SK-N-SH (cell line): ENCODE measurements around the gene BSCL2. TPM values are rescaled to one million over a fixed set of nuclear protein-coding genes. Genes with fewer than 3 reads are reported as not detected.

ENCODE experiments used
- CTCF ChIA-PET: fragments of 300-600, 350-600 bp; formaldehyde crosslinking; extraction: SDS; loops from one replicate; lab custom pipeline; 2021; lab: Yijun Ruan, JAX
- POLR2A ChIA-PET: fragments of 350-600 bp; sonication (Branson Sonifier 250); formaldehyde crosslinking; extraction: SDS; loops from one replicate; lab custom pipeline; 2020; ENCODE audit warnings: antibody characterized with exemption, inconsistent platforms; lab: Yijun Ruan, JAX
- DNase-seq: peaks from one replicate; pipeline ENCODE4 v3.0.0; 2012
- H2AFZ ChIP-seq: fragments of 200-600 bp; sonication (generic); 2 replicates; pipeline ENCODE4 v1.8.1; 2016; ENCODE audit warnings: antibody characterized with exemption, mild to moderate bottlenecking, low read depth
- H3F3A ChIP-seq: fragments of 200-600 bp; sonication (generic); replicated peaks from 2 replicates; pipeline ENCODE3; 2016; ENCODE audit warnings: antibody characterized with exemption, mild to moderate bottlenecking; ENCODE audit not compliant: insufficient read depth
- H3K27ac ChIP-seq, 2 experiments: fragments of 200-500 bp in 1 of 2; fragments of 200-600 bp in 1 of 2; sonication (Bioruptor generic) in 1 of 2; sonication (generic), shearing (Covaris generic) in 1 of 2; 2 replicates each; pipeline versions ENCODE4 v1.5.1 to v1.6.1; 2014 to 2016; ENCODE audit warnings: low read depth in 2 of 2, inconsistent platforms in 1 of 2, low read length in 1 of 2, mild to moderate bottlenecking in 1 of 2, mixed read lengths in 1 of 2
- H3K27me3 ChIP-seq: fragments of 200-600 bp; sonication (generic), shearing (Covaris generic); 2 replicates; pipeline ENCODE4 v1.6.1; 2016; ENCODE audit warnings: mixed run types; ENCODE audit not compliant: insufficient read depth
- H3K36me3 ChIP-seq, 2 experiments: fragments of 200-500 bp in 1 of 2; fragments of 200-600 bp in 1 of 2; sonication (Bioruptor generic) in 1 of 2; sonication (generic) in 1 of 2; replicated peaks in 1 of 2; 2 replicates each; pipeline versions ENCODE3 to v1.5.1; 2014 to 2016; ENCODE audit warnings: low read length in 1 of 2, mild to moderate bottlenecking in 1 of 2; ENCODE audit not compliant: insufficient read depth in 2 of 2, control insufficient read depth in 1 of 2
- H3K4me1 ChIP-seq, 2 experiments: fragments of 200-500 bp in 1 of 2; fragments of 200-600 bp in 1 of 2; sonication (Bioruptor generic) in 1 of 2; sonication (generic), shearing (Covaris generic) in 1 of 2; 2 replicates each; pipeline versions ENCODE4 v1.5.1 to v1.6.1; 2014 to 2016; ENCODE audit warnings: low read depth in 1 of 2, low read length in 1 of 2, mixed run types in 1 of 2; ENCODE audit not compliant: insufficient read depth in 2 of 2, control insufficient read depth in 1 of 2
- H3K4me2 ChIP-seq: fragments of 200-600 bp; sonication (generic), shearing (Covaris generic); 2 replicates; pipeline ENCODE4 v1.6.1; 2017; ENCODE audit warnings: mixed run types
- H3K4me3 ChIP-seq, 2 experiments: fragments of 200-500 bp in 1 of 2; fragments of 200-600 bp in 1 of 2; sonication (Bioruptor generic) in 1 of 2; sonication (generic), shearing (Covaris generic) in 1 of 2; 2 replicates each; pipeline versions ENCODE4 v1.5.1 to v1.8.1; 2014 to 2016; ENCODE audit warnings: low read depth in 2 of 2, inconsistent platforms in 1 of 2, low read length in 1 of 2, mild to moderate bottlenecking in 1 of 2, mixed read lengths in 1 of 2, moderate library complexity in 1 of 2
- H3K79me2 ChIP-seq: fragments of 200-600 bp; sonication (generic); 2 replicates; pipeline ENCODE4 v1.8.1; 2017; ENCODE audit warnings: mild to moderate bottlenecking; ENCODE audit not compliant: insufficient read depth
- H3K9ac ChIP-seq: fragments of 200-600 bp; sonication (generic); 2 replicates; pipeline ENCODE4 v1.6.1; 2017; ENCODE audit warnings: mixed run types
- H3K9me2 ChIP-seq: fragments of 200-600 bp; sonication (generic); 2 replicates; pipeline ENCODE4 v1.6.1; 2017; ENCODE audit warnings: mixed run types
- H3K9me3 ChIP-seq: fragments of 200-600 bp; sonication (generic); 2 replicates; pipeline ENCODE4 v1.6.1; 2017; ENCODE audit warnings: mixed run types, mild to moderate bottlenecking, moderate library complexity
- H4K20me1 ChIP-seq: fragments of 200-600 bp; sonication (generic); 2 replicates; pipeline ENCODE4 v1.6.1; 2017; ENCODE audit warnings: mild to moderate bottlenecking, mixed run types; ENCODE audit not compliant: insufficient read depth
- EP300 ChIP-seq, 2 experiments: IDR thresholded peaks; 2 replicates each; pipeline versions ENCODE4 v1.4.0 to v1.6.1; 2012; ENCODE audit warnings: borderline replicate concordance in 1 of 2, low read depth in 1 of 2, low read length in 1 of 2
- EZH2phosphoT487 ChIP-seq: fragments of 200-600 bp; sonication (generic); IDR thresholded peaks from 2 replicates; pipeline ENCODE4 v1.6.1; 2017; ENCODE audit warnings: low read depth, mixed run types, mild to moderate bottlenecking, antibody characterized with exemption, moderate library complexity, borderline replicate concordance
- FOXM1 ChIP-seq: IDR thresholded peaks from 2 replicates; pipeline ENCODE4 v1.4.0; 2012; ENCODE audit warnings: low read depth, mild to moderate bottlenecking
- GABPA ChIP-seq: IDR thresholded peaks from 2 replicates; pipeline ENCODE4 v1.4.0; 2012; ENCODE audit warnings: low read depth, mild to moderate bottlenecking
- MEF2A ChIP-seq: IDR thresholded peaks from 2 replicates; pipeline ENCODE4 v1.4.0; 2012; ENCODE audit warnings: low read depth, borderline replicate concordance
- MXI1 ChIP-seq: IDR thresholded peaks from 2 replicates; pipeline ENCODE4 v1.6.1; 2012; ENCODE audit warnings: mild to moderate bottlenecking, low read depth, low read length, improper control_type of control experiment
- POLR2AphosphoS5 ChIP-seq: IDR thresholded peaks from 2 replicates; pipeline ENCODE4 v1.6.1; 2012; ENCODE audit warnings: low read depth, low read length
- REST ChIP-seq: IDR thresholded peaks from 2 replicates; pipeline ENCODE4 v1.6.1; 2012; ENCODE audit warnings: mild to moderate bottlenecking, low read depth, low read length, moderate library complexity
- TAF1 ChIP-seq: IDR thresholded peaks from 2 replicates; pipeline ENCODE4 v1.6.1; 2012; ENCODE audit warnings: low read depth, mild to moderate bottlenecking, low read length, moderate library complexity, borderline replicate concordance
- TCF12 ChIP-seq: IDR thresholded peaks from 2 replicates; pipeline ENCODE4 v1.4.0; 2012
- USF2 ChIP-seq: fragments of 150-350 bp; IDR thresholded peaks from 2 replicates; pipeline ENCODE4 v1.6.1; 2017; ENCODE audit warnings: antibody characterized with exemption, low read length, low read depth, borderline replicate concordance
- YY1 ChIP-seq: IDR thresholded peaks from 2 replicates; pipeline ENCODE4 v1.4.0; 2012; ENCODE audit warnings: low read depth, mild to moderate bottlenecking
- ZBTB33 ChIP-seq: IDR thresholded peaks from 2 replicates; pipeline ENCODE4 v1.4.0; 2012; ENCODE audit warnings: low read depth, borderline replicate concordance
- WGBS: methylation state at CpG from one replicate; pipeline ENCODE4 v1.1.6; 2017; ENCODE audit warnings: low lambda C conversion rate; 5-methylcytosine and 5-hydroxymethylcytosine counted together
- polyA plus RNA-seq, 3 experiments: library from polyadenylated mRNA; depleted of rRNA; stranded (reverse); fragments of >200 nt; gene quantifications; 2 replicates each; pipeline ENCODE4 v1.2.3, GENCODE V29; 2012

The BSCL2 gene
- polyA plus RNA-seq, 1 of the 3 experiments (the other 2 are of a cell fraction), result 81.5 TPM

GRCh38 chr11:62648185-62648966 is 58.8 kb downstream of the BSCL2 start:
- peaks cover 7 to 13% of the 10 kb centered on the region in 2 experiments; a peak in 2 of 4 replicates for H3K4me1 ChIP-seq
- no peak for TF ChIP-seq MEF2A
- no peak overlapping the region for H3K4me3 ChIP-seq
- no peak overlapping the region for H2AFZ ChIP-seq
- peaks cover 5% of the 10 kb centered on the region for H3F3A ChIP-seq
- no peaks in the 10 kb centered on the region for H3K9me2 ChIP-seq
- peaks cover 16 to 17% of the 10 kb centered on the region in 2 experiments for H3K36me3 ChIP-seq
- H3K27ac ChIP-seq, result no peak overlapping the region
- H3K4me2 ChIP-seq, result no peak overlapping the region
- no peak for DNase-seq
- 0 out of 2 replicates have a peak, but pooled peaks cover 5% of the 10 kb centered on the region for H4K20me1 ChIP-seq
- H3K9ac ChIP-seq, result no peak overlapping the region
- H3K27me3 ChIP-seq, result no peaks in the 10 kb centered on the region
- WGBS, result 92% methylated on average over 8 of the region's 24 CpGs
- peaks cover 60% of the 10 kb centered on the region for H3K79me2 ChIP-seq
- ChIA-PET POLR2A (interaction anchor here (0.5 to 7.3 kb wide), 4 partner anchors 16 to 193 kb away, joined by 3 to 52 read pairs (median 4); partner anchors contain the start of genes C11orf98, CSKMT and TUT1), CTCF (interaction anchor here (1.2 to 2.4 kb wide), 6 partner anchors 36 to 254 kb away, joined by 3 to 10 read pairs (median 4); partner anchors contain the start of genes SLC3A2 and TUT1)
- H3K9me3 ChIP-seq, result no peaks in the 10 kb centered on the region

- Histone ChIP-seq H3K27ac (no peak overlapping the region), H3K9me2 (no peaks in the 10 kb centered on the region), H3K4me2 (no peak overlapping the region), H3K4me1 (peaks cover 7 to 13% of the 10 kb centered on the region in 2 experiments; a peak in 2 of 4 replicates), H3F3A (peaks cover 5% of the 10 kb centered on the region), H4K20me1 (0 out of 2 replicates have a peak, but pooled peaks cover 5% of the 10 kb centered on the region), H3K4me3 (no peak overlapping the region), H3K27me3 (no peaks in the 10 kb centered on the region), H3K9me3 (no peaks in the 10 kb centered on the region), H2AFZ (no peak overlapping the region), H3K79me2 (peaks cover 63% of the 10 kb centered on the region), H3K36me3 (peaks cover 21 to 25% of the 10 kb centered on the region in 2 experiments), H3K9ac (no peak overlapping the region)
- POLR2A ChIA-PET, result interaction anchor here (1.3 to 7.3 kb wide), 2 partner anchors 17 to 56 kb away, joined by 6 to 52 read pairs; partner anchors contain the start of genes C11orf98, CSKMT and TUT1
- no peak for DNase-seq
- TF ChIP-seq TAF1 (no peak), USF2 (no peak), GABPA (no peak), YY1 (no peak), TCF12 (no peak), POLR2AphosphoS5 (no peak), FOXM1 (no peak), MXI1 (no peak), REST (no peak), EP300 (IDR thresholded peaks at IDR 0.05; ENCODE audit: borderline replicate concordance in 1 of 2, low read depth in 1 of 2, low read length in 1 of 2) (no peak), ZBTB33 (no peak), EZH2phosphoT487 (no peak)
- WGBS, result 71% methylated on average over 2 of the region's 6 CpGs
- CTCF ChIA-PET, result interaction anchor here (1.2 to 2.4 kb wide), 5 partner anchors 56 to 253 kb away, joined by 3 to 10 read pairs (median 4); partner anchors contain the start of genes SLC3A2 and TUT1
Measured at GRCh38 chr11:62647609-62648005, 59.6 kb downstream of the BSCL2 start.
